GM19372 (cell line): ENCODE results near the gene CACNA1A.

ENCODE experiments used
- ATAC-seq: cut with Tn5 transposase; IDR thresholded peaks from one replicate; pipeline ENCODE4 v1.9.1; 2021; ENCODE audit warnings: mild to moderate bottlenecking, low read depth, moderate library complexity; ENCODE audit not compliant: unreplicated experiment

The CACNA1A gene

GRCh38 chr19:13499692-13500091, 6.6 kb downstream of the CACNA1A start:
- ATAC-seq = no peak

DNA sequence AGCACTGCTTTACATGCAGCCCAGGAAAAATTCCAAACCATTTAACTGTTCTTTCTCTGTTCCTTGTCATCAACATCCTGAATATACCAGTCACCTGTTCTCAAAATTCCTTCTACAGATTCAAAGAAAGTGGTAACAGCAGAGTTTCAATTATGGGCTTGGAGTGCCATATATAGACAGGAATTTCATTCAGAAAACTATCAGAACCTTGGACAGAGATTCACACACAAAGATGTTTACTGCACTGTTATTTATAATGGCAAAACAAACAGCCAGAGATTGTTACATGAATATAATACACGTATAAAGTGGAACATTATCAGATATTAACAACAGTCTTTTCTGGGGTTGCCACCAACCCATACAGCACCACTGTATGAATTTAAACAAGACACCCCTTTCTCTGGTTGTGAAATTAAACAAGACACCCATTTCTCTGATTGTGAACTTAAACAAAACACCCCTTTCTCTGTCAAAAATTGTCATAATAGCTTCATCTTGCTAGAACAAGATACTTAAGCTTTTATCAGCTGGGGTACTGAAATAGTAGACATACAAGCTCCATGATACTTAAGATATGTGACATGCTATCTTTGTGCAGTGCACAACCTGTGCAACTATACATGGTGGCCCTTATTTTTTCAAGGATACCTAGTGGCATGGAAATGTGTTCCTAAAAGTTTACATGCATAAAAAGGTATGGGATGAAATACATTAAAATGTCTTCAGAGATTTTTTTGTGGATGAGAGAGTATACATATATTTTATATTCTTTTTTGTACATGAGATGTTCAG, 12.6 kb downstream of the CACNA1A start:
- ATAC-seq = no peak

- no peak for ATAC-seq
Observed at GRCh38 chr19:13492128-13492527, 14.2 kb downstream of the CACNA1A start.

DNA sequence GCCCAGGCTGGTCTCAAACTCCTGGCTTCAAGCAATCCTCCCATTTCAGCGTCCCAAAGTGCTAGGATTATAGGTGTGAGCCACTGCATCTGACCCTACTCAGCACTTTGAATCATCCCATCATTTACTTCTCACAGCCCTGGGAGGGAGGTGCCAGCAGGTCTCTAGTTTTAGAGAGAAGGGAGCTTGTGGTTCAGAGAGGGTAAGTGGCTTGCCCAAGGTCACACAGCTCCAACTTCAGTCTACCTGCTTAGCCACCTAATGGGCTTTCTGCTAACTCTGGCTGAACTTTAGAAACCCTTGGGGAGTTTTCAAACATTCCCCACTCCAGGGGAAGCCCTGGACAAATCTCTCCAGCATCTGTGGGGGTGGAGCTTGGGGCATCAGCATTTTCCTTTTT, 18.3 kb downstream of the CACNA1A start:
- ATAC-seq = no peak

GRCh38 chr19:13484166-13484565, 22.1 kb downstream of the CACNA1A start:
- ATAC-seq = no peak

DNA sequence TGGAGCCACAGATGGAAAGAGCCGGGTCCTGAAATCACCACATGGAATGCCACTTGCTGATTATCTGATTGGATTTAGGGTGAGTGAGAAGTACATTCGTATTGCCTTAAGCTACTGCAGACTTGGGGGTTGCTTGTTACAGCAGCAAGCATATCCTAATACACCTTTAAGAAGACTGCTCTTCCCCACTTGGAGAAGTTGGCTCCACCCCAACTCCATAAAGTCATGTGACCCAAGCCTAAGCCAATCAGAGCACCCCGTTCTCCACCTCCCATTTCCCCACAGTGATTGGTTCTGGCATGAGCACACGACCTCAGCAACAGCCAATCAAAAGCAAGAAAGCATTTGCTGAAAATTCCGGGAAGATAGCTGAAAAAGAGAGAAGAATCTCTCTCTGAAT, 23.1 kb downstream of the CACNA1A start:
- ATAC-seq = no peak

- no peak for ATAC-seq
Observed at GRCh38 chr19:13478576-13478975, 27.7 kb downstream of the CACNA1A start.

DNA sequence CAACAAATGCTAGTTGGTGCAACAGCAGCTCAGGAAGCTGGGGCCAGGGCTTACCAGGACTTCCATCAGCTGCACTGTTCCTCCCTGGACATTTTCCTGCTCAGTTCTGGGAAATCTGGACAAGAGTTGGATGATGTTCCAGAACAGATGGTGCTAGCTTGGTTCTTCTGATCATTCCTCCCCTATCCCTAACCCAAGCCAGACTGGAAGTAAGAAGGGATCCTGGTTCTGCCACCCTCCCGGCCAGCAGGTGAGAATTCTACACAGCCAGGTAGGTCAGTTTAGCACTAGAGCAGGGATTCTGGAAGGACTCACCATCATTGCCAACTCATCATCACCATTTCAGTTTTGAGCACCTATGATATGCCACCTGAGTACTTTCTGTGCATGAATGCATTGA, 30.2 kb downstream of the CACNA1A start:
- ATAC-seq = no peak

GRCh38 chr19:13475044-13475443, 31.2 kb downstream of the CACNA1A start:
- no peak for ATAC-seq

DNA sequence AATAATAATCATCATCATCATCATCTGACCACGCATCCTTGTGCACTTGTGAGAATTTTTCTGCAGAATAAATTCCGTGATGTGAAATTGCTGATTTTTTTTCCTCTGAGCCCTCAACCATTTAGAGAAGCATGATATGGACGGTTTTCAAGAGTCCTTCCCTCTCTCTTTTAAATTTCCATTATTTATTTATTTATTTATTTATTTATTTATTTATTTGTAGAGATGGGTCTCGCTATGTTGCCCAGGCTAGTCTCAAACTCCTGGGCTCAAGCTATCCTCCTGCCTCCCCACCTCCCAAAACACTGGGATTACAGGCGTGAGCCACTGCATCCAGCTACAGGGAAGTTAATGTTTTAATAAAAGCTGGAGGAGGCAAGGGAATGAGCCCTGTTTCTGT, 39.6 kb downstream of the CACNA1A start:
- ATAC-seq = no peak

DNA sequence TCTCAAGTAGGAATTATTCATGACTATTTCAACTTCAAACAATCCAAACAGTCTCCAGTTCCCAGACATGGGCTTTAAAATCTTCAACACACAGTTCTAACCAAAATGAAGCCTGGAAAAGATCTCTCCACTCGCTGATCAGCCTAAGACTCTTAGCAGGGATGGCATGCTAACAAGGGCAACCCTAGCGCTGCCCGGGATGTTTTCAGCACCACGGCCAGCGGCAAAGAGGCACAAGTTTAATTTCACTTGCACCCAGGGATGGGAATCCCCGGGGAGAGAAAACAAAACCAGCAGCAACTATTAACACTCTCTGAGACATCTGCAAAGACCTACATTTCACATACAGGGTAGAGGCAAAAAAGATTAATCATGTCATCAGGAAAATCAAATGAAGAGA, 43.0 kb downstream of the CACNA1A start:
- no peak for ATAC-seq

- no peak for ATAC-seq
Observed at GRCh38 chr19:13461536-13461935, 44.7 kb downstream of the CACNA1A start.

DNA sequence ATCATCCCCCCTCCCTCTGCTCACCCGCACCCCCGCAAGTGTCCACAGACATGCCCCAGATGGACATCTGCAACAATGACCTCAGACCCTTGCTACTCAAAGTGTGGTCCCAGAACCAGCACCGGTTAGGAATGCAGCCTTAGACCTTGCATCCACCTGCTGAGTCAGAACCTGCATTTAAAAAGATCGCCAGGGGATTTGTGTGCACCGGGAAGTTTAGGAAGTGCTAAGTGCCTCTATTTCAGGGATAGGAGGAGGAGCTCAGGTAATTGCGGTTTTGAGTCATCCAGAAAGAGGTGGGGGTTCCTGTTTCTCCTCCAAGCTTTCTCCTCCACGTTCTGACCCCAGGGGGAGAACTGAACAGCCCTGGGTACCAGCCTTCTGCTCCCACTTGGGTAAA, 46.2 kb downstream of the CACNA1A start:
- ATAC-seq = no peak

DNA sequence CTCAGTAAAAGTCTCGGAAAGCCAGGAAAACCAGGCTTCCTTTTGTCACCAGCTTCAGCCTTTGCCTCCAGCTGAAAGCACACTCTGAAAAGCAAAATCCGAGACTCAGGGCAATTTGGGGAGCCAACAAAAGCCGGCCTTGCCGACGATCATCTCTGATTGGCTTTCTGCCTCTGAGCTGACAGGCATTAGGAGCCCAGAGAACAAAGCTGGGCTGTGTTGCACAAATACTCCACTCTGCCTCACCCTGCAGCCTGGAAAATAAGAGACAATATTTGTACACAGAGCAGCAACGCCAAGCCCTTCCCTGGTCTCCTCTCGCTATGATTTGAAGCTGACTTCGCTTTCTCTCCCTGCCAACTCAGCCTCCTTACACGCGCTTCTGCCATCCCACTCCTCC, 46.9 kb downstream of the CACNA1A start:
- ATAC-seq = no peak

DNA sequence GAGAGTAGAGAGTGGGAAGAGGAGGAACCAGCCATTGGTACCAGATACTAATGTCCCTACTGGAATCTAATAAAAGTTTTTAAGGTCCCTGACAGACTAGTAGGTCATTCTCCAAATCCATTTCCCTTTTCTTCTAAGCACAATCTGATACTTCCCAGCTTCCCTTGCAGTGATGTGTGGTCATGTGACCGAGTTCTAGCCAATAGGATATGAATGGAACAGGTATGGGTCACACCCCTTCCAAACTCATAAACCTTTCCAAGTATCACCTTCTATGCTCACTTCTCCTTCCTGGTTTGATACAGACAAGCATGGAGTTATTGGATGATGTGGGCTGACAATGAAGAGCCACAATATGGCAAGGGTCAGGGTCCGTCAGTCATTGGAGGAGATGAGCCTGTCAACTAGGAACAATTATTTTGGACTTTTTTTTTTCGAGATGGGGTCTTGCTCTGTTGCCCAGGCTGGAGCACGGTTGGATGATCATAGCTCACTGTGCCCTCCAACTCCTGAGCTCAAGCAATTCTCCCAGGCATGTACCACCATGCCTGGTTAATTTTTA, 54.8 kb downstream of the CACNA1A start:
- no peak for ATAC-seq

- ATAC-seq = no peak
Observed at GRCh38 chr19:13447978-13448377, 58.3 kb downstream of the CACNA1A start.

DNA sequence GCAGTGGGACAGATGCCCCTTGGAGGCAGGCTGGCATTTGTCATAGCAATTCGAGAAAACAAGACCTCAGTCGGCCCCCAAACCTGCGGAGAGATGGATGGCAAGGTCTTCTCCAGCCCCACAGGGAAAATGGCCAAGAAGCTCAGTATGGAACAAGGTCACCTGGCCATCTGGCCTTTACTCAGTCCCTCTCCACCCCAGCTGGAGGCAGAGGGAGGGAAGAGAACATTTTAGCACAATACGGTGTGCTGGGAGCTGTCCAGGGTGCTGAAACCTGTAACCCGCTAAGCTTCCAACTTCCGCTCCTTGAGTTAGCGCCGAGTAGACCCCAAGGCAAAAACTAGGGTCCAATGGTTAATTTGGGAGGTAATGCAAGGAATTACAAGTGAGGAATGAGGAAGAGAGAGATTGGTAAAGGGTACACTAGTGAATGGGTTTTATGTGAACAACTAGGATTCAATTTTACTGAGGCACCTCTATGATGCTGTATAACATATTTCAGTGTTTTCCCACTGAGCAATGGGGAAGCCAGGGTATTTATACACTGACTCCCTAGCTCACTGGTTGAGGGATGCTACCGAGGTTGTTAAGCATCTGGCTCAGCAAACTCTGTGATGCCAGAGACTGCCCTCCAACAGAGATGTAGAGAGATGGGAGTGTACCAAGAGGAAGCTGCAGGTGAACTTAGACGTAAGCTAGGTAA, 64.3 kb downstream of the CACNA1A start:
- no peak for ATAC-seq

DNA sequence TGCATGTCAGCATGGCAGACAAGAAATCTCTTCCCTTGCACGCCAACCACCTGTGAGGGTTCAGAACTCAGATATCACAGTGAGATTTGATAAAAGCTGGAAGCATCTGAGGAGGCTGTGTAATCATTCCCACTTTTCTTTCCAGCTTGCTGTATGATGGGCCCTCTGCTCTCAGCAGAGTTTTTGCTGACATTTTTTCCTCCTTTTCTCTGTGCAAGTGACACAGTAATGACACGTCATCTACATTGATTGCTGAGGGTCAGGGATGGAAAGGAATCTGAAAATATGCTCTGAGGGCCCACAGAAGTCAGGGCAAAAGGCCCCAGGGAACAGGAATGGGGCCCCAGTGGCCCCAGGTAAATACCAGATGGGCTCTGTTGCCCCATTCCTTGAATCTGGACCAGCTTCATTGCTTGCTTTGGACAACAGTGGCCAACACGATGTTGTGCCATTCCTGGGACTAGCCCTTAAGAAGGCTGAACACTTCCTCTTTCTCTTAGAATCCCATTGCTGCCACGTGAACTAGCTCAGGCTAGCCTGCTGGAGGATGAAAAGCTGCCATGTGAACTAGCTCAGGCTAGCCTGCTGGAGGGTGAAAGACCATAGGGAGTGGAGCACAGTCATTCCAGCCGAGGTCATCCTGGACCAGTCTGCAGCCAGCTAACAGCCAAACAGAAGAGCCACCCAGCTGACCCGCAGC, 68.2 kb downstream of the CACNA1A start:
- ATAC-seq = no peak

DNA sequence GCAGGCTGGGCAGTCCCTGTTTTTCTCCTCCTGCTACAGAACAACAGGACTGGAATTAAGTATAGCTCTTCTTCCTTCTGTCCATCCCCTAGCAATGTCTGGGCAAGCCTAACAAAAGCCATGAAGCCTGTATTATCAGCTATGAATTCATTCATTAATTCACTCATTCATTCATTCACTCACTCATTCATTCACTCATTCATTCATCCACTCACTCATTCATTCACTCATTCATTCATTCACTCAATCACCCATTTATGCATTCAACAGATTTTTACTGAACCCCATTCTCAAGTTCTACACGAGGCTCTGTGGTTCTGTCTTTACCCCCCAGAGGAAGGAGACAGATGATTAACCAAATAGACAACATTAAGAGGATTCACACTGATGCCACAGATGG, 69.9 kb downstream of the CACNA1A start:
- no peak for ATAC-seq

DNA sequence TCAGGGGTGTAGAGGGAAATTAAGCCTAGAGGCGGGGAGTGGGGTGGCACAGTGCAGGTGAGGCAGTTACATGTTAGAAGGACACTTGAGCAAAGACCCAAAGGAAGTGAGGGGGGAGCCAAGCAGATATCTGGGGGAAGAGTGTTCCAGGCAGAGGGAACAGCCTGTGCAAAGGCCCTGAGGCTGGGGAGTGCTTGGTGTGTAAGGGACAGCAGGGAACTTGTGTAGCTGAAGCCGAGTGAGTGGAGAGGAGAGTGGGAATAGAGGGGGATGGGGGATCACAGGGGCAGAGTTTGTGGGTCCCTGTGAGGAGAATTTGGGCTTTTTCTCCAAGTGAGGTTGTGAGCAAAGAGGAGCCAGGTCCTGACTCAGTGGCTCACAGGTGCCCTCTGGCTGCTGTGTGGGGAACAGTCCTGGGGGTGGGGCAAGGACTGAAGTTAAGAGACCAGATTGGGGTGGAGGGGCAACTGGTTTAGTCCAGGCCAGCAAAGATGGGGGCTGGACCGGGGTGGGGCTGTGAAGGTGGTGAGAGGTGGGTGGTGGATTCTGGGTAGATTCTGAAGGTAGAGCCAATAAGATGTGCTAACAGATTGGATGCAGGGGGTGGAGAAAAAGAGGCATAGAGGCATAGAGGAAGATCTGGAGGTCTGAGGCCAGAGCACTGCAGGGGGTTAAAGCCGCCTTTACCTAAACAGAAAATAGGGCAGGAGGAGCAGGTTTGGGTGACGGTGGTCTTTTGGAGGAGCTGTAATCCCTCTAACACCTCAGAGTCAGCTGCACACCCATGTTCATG, 75.3 kb downstream of the CACNA1A start:
- ATAC-seq = no peak
